A549 (cell line): ENCODE measurements around the gene KRT32. TPM values are rescaled to one million over a fixed set of nuclear protein-coding genes. Genes with fewer than 3 reads are reported as not detected.

Experiments used
- ATAC-seq, 2 experiments: fragments of 200-7000 bp in 1 of 2; fragments of >200 bp in 1 of 2; cut with Nextera tagmentation in 1 of 2; cut with Tn5 transposase in 1 of 2; 3 replicates each; pipeline versions ENCODE4 v1.8.0 to v1.9.1; 2018 to 2020; ENCODE audit warnings: mild to moderate bottlenecking in 1 of 2, moderate library complexity in 1 of 2
- CTCF ChIA-PET: fragments of 300-600 bp; sonication (Branson Sonifier 250); formaldehyde crosslinking; extraction: SDS; loops from one replicate; lab custom pipeline; 2021; ENCODE audit warnings: antibody characterized with exemption, inconsistent platforms; lab: Yijun Ruan, JAX
- POLR2A ChIA-PET: fragments of 350-600 bp; formaldehyde crosslinking; extraction: SDS; loops from one replicate; lab custom pipeline; 2021; ENCODE audit warnings: antibody characterized with exemption, inconsistent platforms; lab: Yijun Ruan, JAX
- DNase-seq, 2 experiments: peaks; one replicate each; pipeline versions ENCODE4 v3.0.0 to v3.0.0-alpha.2; 2011 to 2016; ENCODE audit warnings: low read depth in 1 of 2, low spot score in 1 of 2
- FAIRE-seq: peaks from 2 replicates; lab custom pipeline; 2011; peaks lifted over from hg19 to GRCh38; lab: Jason Lieb, UNC
- H3K27ac ChIP-seq, 2 experiments: fragments of >200 bp; sonication (Bioruptor Twin); formaldehyde crosslinking; 3 replicates each; pipeline ENCODE4 v1.5.1; 2016 to 2017
- H3K4me1 ChIP-seq: fragments of >200 bp; sonication (Bioruptor Twin); formaldehyde crosslinking; 3 replicates; pipeline ENCODE4 v1.6.1; 2016
- H3K4me2 ChIP-seq: fragments of >200 bp; sonication (Bioruptor Twin); formaldehyde crosslinking; 3 replicates; pipeline ENCODE4 v1.6.1; 2016
- H3K4me3 ChIP-seq: fragments of >200 bp; sonication (Bioruptor Twin); formaldehyde crosslinking; 3 replicates; pipeline ENCODE4 v1.5.1; 2016
- H3K9me3 ChIP-seq: fragments of >200 bp; sonication (Bioruptor Twin); formaldehyde crosslinking; 3 replicates; pipeline ENCODE4 v1.6.1; 2016
- CHD4 ChIP-seq: fragments of 200-600 bp; sonication (generic); IDR thresholded peaks from 2 replicates; pipeline ENCODE4 v1.6.1; 2016; ENCODE audit warnings: antibody characterized with exemption, mild to moderate bottlenecking, borderline replicate concordance
- E2F6 ChIP-seq: IDR thresholded peaks from 2 replicates; pipeline ENCODE4 v1.6.1; 2012; ENCODE audit warnings: low read depth, borderline replicate concordance
- EHF ChIP-seq: fragments of 250-450 bp; sonication (Bioruptor Pico); IDR thresholded peaks from 2 replicates; pipeline ENCODE4 v1.5.0; 2020; ENCODE audit warnings: mild to moderate bottlenecking
- EP300 ChIP-seq, 2 experiments: fragments of >200 bp; sonication (Bioruptor Twin); formaldehyde crosslinking; IDR thresholded peaks; 2 replicates in 1 of 2; 3 replicates in 1 of 2; pipeline ENCODE4 v1.6.1; 2016 to 2017
- HEYL ChIP-seq: fragments of 250-450 bp; sonication (Bioruptor Pico); IDR thresholded peaks from 2 replicates; pipeline ENCODE4 v1.8.0; 2021; ENCODE audit warnings: mild to moderate bottlenecking, moderate library complexity
- HOXB5 ChIP-seq: fragments of 250-450 bp; sonication (Bioruptor Pico); IDR thresholded peaks from 2 replicates; pipeline ENCODE4 v1.5.0; 2020; ENCODE audit warnings: mild to moderate bottlenecking, moderate library complexity
- JUN ChIP-seq, 2 experiments: fragments of >200 bp; sonication (Bioruptor Twin); formaldehyde crosslinking; IDR thresholded peaks; 2 replicates in 1 of 2; 3 replicates in 1 of 2; pipeline ENCODE4 v1.6.1; 2016 to 2017
- KDM5A ChIP-seq: fragments of 200-600 bp; sonication (generic); IDR thresholded peaks from 2 replicates; pipeline ENCODE4 v1.6.1; 2016; ENCODE audit warnings: antibody characterized with exemption, mild to moderate bottlenecking
- MAFK ChIP-seq: fragments of 450-650 bp; IDR thresholded peaks from 2 replicates; pipeline ENCODE4 v1.6.1; 2014; ENCODE audit not compliant: partially characterized antibody
- PHF8 ChIP-seq: fragments of 200-600 bp; sonication (generic); IDR thresholded peaks from 2 replicates; pipeline ENCODE4 v1.6.1; 2016; ENCODE audit warnings: low read depth, mild to moderate bottlenecking, antibody characterized with exemption, moderate library complexity, borderline replicate concordance
- POLR2A ChIP-seq: IDR thresholded peaks from 2 replicates; pipeline ENCODE4 v1.6.1; 2012; ENCODE audit warnings: mild to moderate bottlenecking, low read length
- RAD21 ChIP-seq, 2 experiments: fragments of >200 bp in 1 of 2; sonication (Bioruptor Twin) in 1 of 2; formaldehyde crosslinking in 1 of 2; IDR thresholded peaks in 1 of 2; conservative IDR thresholded peaks in 1 of 2; 2 replicates in 1 of 2; 3 replicates in 1 of 2; pipeline ENCODE4 v1.6.1; 2012 to 2018; ENCODE audit warnings: inconsistent platforms in 1 of 2
- TFCP2L1 ChIP-seq: fragments of 250-450 bp; sonication (Bioruptor Pico); IDR thresholded peaks from 2 replicates; pipeline ENCODE4 v1.5.0; 2021; ENCODE audit warnings: mild to moderate bottlenecking
- ZC3H11A ChIP-seq: fragments of 450-650 bp; IDR thresholded peaks from 2 replicates; pipeline ENCODE4 v1.6.1; 2014; ENCODE audit warnings: antibody characterized with exemption, mild to moderate bottlenecking
- WGBS: methylation state at CpG from one replicate; pipeline ENCODE4 v1.1.6; 2017; ENCODE audit errors: missing lambda C conversion rate; 5-methylcytosine and 5-hydroxymethylcytosine counted together
- polyA plus RNA-seq, 4 experiments: library from polyadenylated mRNA; depleted of rRNA in 3 of 4; stranded (reverse); fragments of >200 nt; fragmentation: RNase III in 1 of 4; extraction: RNeasy Plus Mini Kit Qiagen cat#74134 plus additional on column Dnase treatment in 1 of 4; gene quantifications; 2 replicates in 3 of 4; 3 replicates in 1 of 4; pipeline ENCODE4 v1.2.3, GENCODE V29; 2011 to 2017
- TF ChIP-seq, protein P1 (sequence below): IDR thresholded peaks from 2 replicates; pipeline ENCODE4 v1.6.1; 2012
- TF ChIP-seq, protein P2 (sequence below): fragments of >200 bp; sonication (Bioruptor Twin); formaldehyde crosslinking; IDR thresholded peaks from 3 replicates; pipeline ENCODE4 v1.5.1; 2016

Gene KRT32
- polyA plus RNA-seq, 2 of the 4 experiments (the other 2 are of a cell fraction), result not detected

DNA sequence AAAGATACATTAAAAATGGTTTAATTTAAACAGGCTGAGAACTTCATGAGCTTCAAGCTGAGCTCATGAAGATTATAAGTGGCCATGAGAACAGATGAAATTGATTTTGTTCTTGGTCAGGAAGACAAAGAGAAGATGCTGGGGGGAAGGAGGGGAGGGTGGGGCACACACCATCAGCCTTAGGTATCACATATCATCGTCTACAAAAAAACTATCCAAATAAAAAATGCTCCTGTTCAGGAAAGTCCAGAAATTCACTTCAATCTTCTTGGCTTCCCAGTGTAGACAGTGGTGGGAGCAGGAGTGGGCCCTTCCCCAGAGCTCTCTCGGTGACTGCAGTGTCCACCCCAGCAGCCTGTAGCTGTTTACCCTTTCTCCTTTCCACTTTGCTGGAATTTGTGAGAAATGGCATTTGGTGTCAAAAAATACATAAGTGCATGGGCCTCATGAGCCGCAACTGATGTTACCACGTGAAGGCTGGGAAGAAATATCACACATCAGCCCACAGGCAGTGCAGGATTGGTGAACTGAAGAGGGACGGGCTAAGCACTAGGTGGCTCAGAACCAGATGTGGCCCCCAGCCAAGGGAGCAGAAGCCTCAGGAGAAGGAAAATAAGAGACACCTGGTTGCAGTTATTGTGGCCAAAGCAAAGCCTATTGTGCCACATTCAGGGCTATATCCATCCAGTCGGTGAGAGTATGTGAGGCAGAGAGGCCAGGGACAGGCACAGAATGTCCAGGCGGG lies 48.9 kb downstream of the KRT32 start:
- TF ChIP-seq POLR2A, result no peak
- no peak for TF ChIP-seq EP300 (IDR thresholded peaks at IDR 0.05)
- TF ChIP-seq, protein P1, sequence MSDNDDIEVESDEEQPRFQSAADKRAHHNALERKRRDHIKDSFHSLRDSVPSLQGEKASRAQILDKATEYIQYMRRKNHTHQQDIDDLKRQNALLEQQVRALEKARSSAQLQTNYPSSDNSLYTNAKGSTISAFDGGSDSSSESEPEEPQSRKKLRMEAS, result no peak
- TF ChIP-seq CHD4, result no peak
- no peak for TF ChIP-seq EHF
- TF ChIP-seq ZC3H11A, result no peak
- TF ChIP-seq TFCP2L1 (CRISPR knock-in tag), result no peak
- TF ChIP-seq MAFK, result no peak
- TF ChIP-seq E2F6, result no peak
- no peak for TF ChIP-seq KDM5A
- TF ChIP-seq HOXB5 (CRISPR knock-in tag), result no peak
- TF ChIP-seq PHF8, result no peak
- TF ChIP-seq JUN (IDR thresholded peaks at IDR 0.05), result no peak
- Histone ChIP-seq H3K4me3 (no peak overlapping the region), H3K4me2 (no peak overlapping the region), H3K9me3 (no peaks in the 10 kb centered on the region), H3K4me1 (0 out of 3 replicates have a peak, but pooled peaks cover 4% of the 10 kb centered on the region), H3K27ac (no peak overlapping the region)
- 86% methylated on average over 7 of the region's 7 CpGs for WGBS
- CTCF ChIA-PET, result interaction anchor here (1.1 to 6.1 kb wide), 11 partner anchors 11 to 243 kb away, joined by 3 to 46 read pairs (median 5); no protein-coding TSS in a partner anchor
- ATAC-seq (no peak), DNase-seq (no peak), FAIRE-seq (no peak)
- POLR2A ChIA-PET, result no interaction called here

DNA sequence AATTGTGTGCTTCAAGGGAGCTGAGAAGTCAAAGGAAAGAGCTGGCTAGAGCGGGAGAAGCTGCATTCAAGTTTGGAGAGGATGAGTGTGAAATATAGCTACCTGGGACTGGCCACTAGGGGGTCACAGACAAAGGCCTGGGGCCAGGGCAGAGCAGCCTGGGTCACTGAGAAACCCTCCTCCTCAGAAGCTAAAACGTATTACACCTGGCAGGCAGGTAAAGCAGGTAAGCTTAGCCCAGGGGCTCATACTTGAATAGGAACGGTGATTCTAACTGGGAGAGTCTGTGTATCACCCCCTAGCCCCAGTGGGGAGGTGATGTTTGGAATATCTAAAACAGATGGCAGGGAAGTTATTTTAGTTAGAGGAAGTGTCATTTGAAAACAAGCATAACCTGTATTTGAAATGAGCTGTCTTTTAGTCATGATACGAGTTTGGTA lies 49.6 kb downstream of the KRT32 start:
- FAIRE-seq (no peak), DNase-seq (peak in 1 of 2 experiments; percentile 67), ATAC-seq (peak; percentile 62 to 91; a peak in 4 of 6 replicates)
- H3K9me3 ChIP-seq, result no peaks in the 10 kb centered on the region
- no peak overlapping the region for H3K4me3 ChIP-seq
- H3K27ac ChIP-seq, result no peak overlapping the region
- no peak overlapping the region for H3K4me2 ChIP-seq
- ChIA-PET POLR2A (no interaction called here), CTCF (interaction anchor here (0.7 to 6.1 kb wide), 13 partner anchors 9 to 243 kb away, joined by 3 to 46 read pairs (median 5); no protein-coding TSS in a partner anchor)
- 0 out of 3 replicates have a peak, but pooled peaks cover 4% of the 10 kb centered on the region for H3K4me1 ChIP-seq
- TF ChIP-seq E2F6, result no peak
- TF ChIP-seq, protein P2, sequence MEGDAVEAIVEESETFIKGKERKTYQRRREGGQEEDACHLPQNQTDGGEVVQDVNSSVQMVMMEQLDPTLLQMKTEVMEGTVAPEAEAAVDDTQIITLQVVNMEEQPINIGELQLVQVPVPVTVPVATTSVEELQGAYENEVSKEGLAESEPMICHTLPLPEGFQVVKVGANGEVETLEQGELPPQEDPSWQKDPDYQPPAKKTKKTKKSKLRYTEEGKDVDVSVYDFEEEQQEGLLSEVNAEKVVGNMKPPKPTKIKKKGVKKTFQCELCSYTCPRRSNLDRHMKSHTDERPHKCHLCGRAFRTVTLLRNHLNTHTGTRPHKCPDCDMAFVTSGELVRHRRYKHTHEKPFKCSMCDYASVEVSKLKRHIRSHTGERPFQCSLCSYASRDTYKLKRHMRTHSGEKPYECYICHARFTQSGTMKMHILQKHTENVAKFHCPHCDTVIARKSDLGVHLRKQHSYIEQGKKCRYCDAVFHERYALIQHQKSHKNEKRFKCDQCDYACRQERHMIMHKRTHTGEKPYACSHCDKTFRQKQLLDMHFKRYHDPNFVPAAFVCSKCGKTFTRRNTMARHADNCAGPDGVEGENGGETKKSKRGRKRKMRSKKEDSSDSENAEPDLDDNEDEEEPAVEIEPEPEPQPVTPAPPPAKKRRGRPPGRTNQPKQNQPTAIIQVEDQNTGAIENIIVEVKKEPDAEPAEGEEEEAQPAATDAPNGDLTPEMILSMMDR, result peak; percentile 36; the same call in 2 of the 3 replicates
- TF ChIP-seq RAD21 (conservative IDR thresholded peaks at IDR 0.05 in 1 of 2, IDR thresholded peaks at IDR 0.05 in 1 of 2), result peak in 1 of 2 experiments; percentile 50; a peak in 2 of 5 replicates
- WGBS, result 42% methylated on average over 4 of the region's 4 CpGs

DNA sequence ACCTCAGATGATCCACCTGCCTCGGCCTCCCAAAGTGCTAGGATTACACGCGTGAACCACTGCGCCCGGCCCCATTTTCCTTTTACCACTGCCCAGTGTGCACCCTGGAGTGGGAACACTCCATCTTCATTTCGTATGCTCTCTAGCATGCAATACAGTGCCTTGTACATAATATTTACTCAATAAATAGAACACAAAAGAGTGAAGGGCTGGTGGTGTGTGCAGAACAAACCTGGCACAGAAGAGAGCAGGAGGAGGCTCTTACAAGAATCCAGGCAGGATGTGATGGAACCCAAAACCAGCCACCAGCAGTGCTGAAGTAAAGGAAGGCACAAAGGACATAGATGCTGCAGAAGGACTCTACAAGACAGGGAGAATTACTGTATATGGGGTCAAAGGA lies 50.1 kb downstream of the KRT32 start:
- POLR2A ChIA-PET, result no interaction called here
- ATAC-seq (peak in 1 of 2 experiments; percentile 13; a peak in 1 of 6 replicates), DNase-seq (no peak), FAIRE-seq (no peak)
- CTCF ChIA-PET, result interaction anchor here (0.7 to 6.1 kb wide), 12 partner anchors 9 to 245 kb away, joined by 3 to 46 read pairs (median 4); no protein-coding TSS in a partner anchor
- 81% methylated on average over 6 of the region's 6 CpGs for WGBS
- H3K4me3 ChIP-seq, result no peak overlapping the region
- TF ChIP-seq, protein P1, result no peak
- no peak for TF ChIP-seq E2F6
- TF ChIP-seq HEYL (CRISPR knock-in tag), result no peak
- no peak for TF ChIP-seq MAFK
- no peaks in the 10 kb centered on the region for H3K9me3 ChIP-seq
- no peak overlapping the region for H3K4me2 ChIP-seq
- H3K4me1 ChIP-seq, result 0 out of 3 replicates have a peak, but pooled peaks cover 4% of the 10 kb centered on the region
- no peak overlapping the region for H3K27ac ChIP-seq
